ENCODE measurements around the gene NUP62CL.

Gene NUP62CL

GRCh38 chrX:107205770-107206696 lies at the start of gene NUP62CL, which contains the start of gene DNAAF6:
TSS of gene NUP62CL (minus strand) at chrX:107206433. CDS start at chrX:107175146, 31,287 bp downstream.
TSS of gene DNAAF6 (plus strand) at chrX:107206611. CDS start at chrX:107212876, 6,265 bp downstream.
- H3F3A ChIP-seq (ENCODE audit: control insufficient read depth, insufficient read depth) = no peaks in the 10 kb centered on the region
- no peaks in the 10 kb centered on the region for H3K27me3 ChIP-seq (ENCODE audit: control insufficient read depth, low read length)
- peak within 1 kb of the TSS; percentile 89 for H3K4me3 ChIP-seq (ENCODE audit: low read length)
- peaks cover 12% of the 10 kb centered on the region for H3K79me2 ChIP-seq (ENCODE audit: control insufficient read depth, low read length)
- peak within 1 kb of the TSS; percentile 76 for H3K4me2 ChIP-seq (ENCODE audit: low read length)
- no peaks in the 10 kb centered on the region for H3K9me2 ChIP-seq (replicated peaks; ENCODE audit: control insufficient read depth, low read length)
- H4K20me1 ChIP-seq (ENCODE audit: control insufficient read depth, insufficient read depth, low read depth, low read length) = no peaks in the 10 kb centered on the region
- H3K27ac ChIP-seq (ENCODE audit: low read depth, low read length) = 0 out of 2 replicates have a peak within 1 kb of the TSS, but pooled peaks have one; percentile 24
- TF ChIP-seq CTCF (IDR thresholded peaks at IDR 0.05; ENCODE audit: low read depth, low read length, poor library complexity, severe bottlenecking) (no peak), EZH2phosphoT487 (IDR thresholded peaks at IDR 0.05; ENCODE audit: borderline replicate concordance, low read length) (no peak)
- H3K36me3 ChIP-seq (ENCODE audit: control insufficient read depth, low read length) = no peaks in the 10 kb centered on the region
- no peaks in the 10 kb centered on the region for H3K9me3 ChIP-seq (ENCODE audit: control insufficient read depth, insufficient read depth, low read length)
- peaks cover 10% of the 10 kb centered on the region for H3K4me1 ChIP-seq (ENCODE audit: control insufficient read depth, low read length)

GRCh38 chrX:107228486-107228819 lies 22.2 kb upstream of the NUP62CL start:
- Histone ChIP-seq H3K4me2 (ENCODE audit: low read length) (no peak overlapping the region), H3K4me1 (ENCODE audit: control insufficient read depth, low read length) (0 out of 2 replicates have a peak, but pooled peaks cover 7% of the 10 kb centered on the region), H3K9me2 (replicated peaks; ENCODE audit: control insufficient read depth, low read length) (no peaks in the 10 kb centered on the region), H3K27me3 (ENCODE audit: control insufficient read depth, low read length) (no peaks in the 10 kb centered on the region), H3F3A (ENCODE audit: control insufficient read depth, insufficient read depth) (no peaks in the 10 kb centered on the region), H3K36me3 (ENCODE audit: control insufficient read depth, low read length) (no peaks in the 10 kb centered on the region), H3K79me2 (ENCODE audit: control insufficient read depth, low read length) (no peaks in the 10 kb centered on the region), H3K27ac (ENCODE audit: low read depth, low read length) (no peak overlapping the region), H3K9me3 (ENCODE audit: control insufficient read depth, insufficient read depth, low read length) (no peaks in the 10 kb centered on the region), H4K20me1 (ENCODE audit: control insufficient read depth, insufficient read depth, low read depth, low read length) (no peaks in the 10 kb centered on the region), H3K4me3 (ENCODE audit: low read length) (no peak overlapping the region)
- TF ChIP-seq EZH2phosphoT487 (IDR thresholded peaks at IDR 0.05; ENCODE audit: borderline replicate concordance, low read length) = no peak
- no peak for TF ChIP-seq CTCF (IDR thresholded peaks at IDR 0.05; ENCODE audit: low read depth, low read length, poor library complexity, severe bottlenecking)

GRCh38 chrX:107227780-107228485 lies 21.7 kb upstream of the NUP62CL start:
- Histone ChIP-seq H3K4me3 (ENCODE audit: low read length) (no peak overlapping the region), H4K20me1 (ENCODE audit: control insufficient read depth, insufficient read depth, low read depth, low read length) (no peaks in the 10 kb centered on the region), H3F3A (ENCODE audit: control insufficient read depth, insufficient read depth) (no peaks in the 10 kb centered on the region), H3K4me2 (ENCODE audit: low read length) (no peak overlapping the region), H3K9me2 (replicated peaks; ENCODE audit: control insufficient read depth, low read length) (no peaks in the 10 kb centered on the region), H3K27me3 (ENCODE audit: control insufficient read depth, low read length) (no peaks in the 10 kb centered on the region), H3K4me1 (ENCODE audit: control insufficient read depth, low read length) (0 out of 2 replicates have a peak, but pooled peaks cover 7% of the 10 kb centered on the region), H3K27ac (ENCODE audit: low read depth, low read length) (no peak overlapping the region), H3K36me3 (ENCODE audit: control insufficient read depth, low read length) (no peaks in the 10 kb centered on the region), H3K79me2 (ENCODE audit: control insufficient read depth, low read length) (no peaks in the 10 kb centered on the region), H3K9me3 (ENCODE audit: control insufficient read depth, insufficient read depth, low read length) (no peaks in the 10 kb centered on the region)
- no peak for TF ChIP-seq CTCF (IDR thresholded peaks at IDR 0.05; ENCODE audit: low read depth, low read length, poor library complexity, severe bottlenecking)
- no peak for TF ChIP-seq EZH2phosphoT487 (IDR thresholded peaks at IDR 0.05; ENCODE audit: borderline replicate concordance, low read length)
